OCI-M1 (cell line): ENCODE results near the gene TSPAN5.

Experiments
- DNase-seq: peaks from one replicate; lab custom pipeline; 2025; lab: John Stamatoyannopoulos, UW

The TSPAN5 gene

GRCh38 chr4:98617358-98618047, 40.9 kb downstream of the TSPAN5 start:
- no peak for DNase-seq

GRCh38 chr4:98615991-98616390, 42.4 kb downstream of the TSPAN5 start:
- no peak for DNase-seq

GRCh38 chr4:98614662-98615061, 43.7 kb downstream of the TSPAN5 start:
- no peak for DNase-seq

GRCh38 chr4:98614094-98614493, 44.3 kb downstream of the TSPAN5 start:
- DNase-seq = no peak

- no peak for DNase-seq
Observed at GRCh38 chr4:98613453-98614075, 44.8 kb downstream of the TSPAN5 start.

GRCh38 chr4:98612318-98613250, 45.8 kb downstream of the TSPAN5 start:
- DNase-seq = no peak

GRCh38 chr4:98611677-98612317, 46.6 kb downstream of the TSPAN5 start:
- no peak for DNase-seq

- DNase-seq = no peak
Observed at GRCh38 chr4:98610926-98611676, 47.3 kb downstream of the TSPAN5 start.

GRCh38 chr4:98610431-98610830, 48.0 kb downstream of the TSPAN5 start:
- DNase-seq = no peak

- no peak for DNase-seq
Observed at GRCh38 chr4:98609934-98610333, 48.5 kb downstream of the TSPAN5 start.

- no peak for DNase-seq
Observed at GRCh38 chr4:98608356-98608755, 50.1 kb downstream of the TSPAN5 start.

GRCh38 chr4:98606894-98607293, 51.5 kb downstream of the TSPAN5 start:
- DNase-seq = no peak

- no peak for DNase-seq
Observed at GRCh38 chr4:98605216-98605615, 53.2 kb downstream of the TSPAN5 start.

GRCh38 chr4:98604723-98605122, 53.7 kb downstream of the TSPAN5 start:
- no peak for DNase-seq

GRCh38 chr4:98603683-98604521, 54.5 kb downstream of the TSPAN5 start:
- DNase-seq = peak; percentile 11

- no peak for DNase-seq
Observed at GRCh38 chr4:98602270-98602669, 56.1 kb downstream of the TSPAN5 start.

- no peak for DNase-seq
Observed at GRCh38 chr4:98601708-98602107, 56.7 kb downstream of the TSPAN5 start.

GRCh38 chr4:98599617-98600205, 58.7 kb downstream of the TSPAN5 start:
- DNase-seq = no peak

- no peak for DNase-seq
Observed at GRCh38 chr4:98586962-98587354, 71.5 kb downstream of the TSPAN5 start.

GRCh38 chr4:98586291-98586961, 72.0 kb downstream of the TSPAN5 start:
- DNase-seq = no peak
